WTC11 (cell line): ENCODE data around the gene ADAD2.

ENCODE experiments used
- CTCF ChIP-seq: fragments of 200-600 bp; IDR thresholded peaks from 2 replicates; pipeline ENCODE4 v1.8.0; 2022; ENCODE audit warnings: antibody characterized with exemption
- E2F4 ChIP-seq: sonication (generic); formaldehyde crosslinking; IDR thresholded peaks from 2 replicates; pipeline ENCODE4 v1.8.1; 2022; ENCODE audit warnings: low read depth, mild to moderate bottlenecking, moderate library complexity, missing genetic modification reagents, borderline replicate concordance
- E2F5 ChIP-seq: sonication (generic); formaldehyde crosslinking; IDR thresholded peaks from 2 replicates; pipeline ENCODE4 v1.8.1; 2022; ENCODE audit warnings: mild to moderate bottlenecking, moderate library complexity, missing genetic modification reagents
- ERG ChIP-seq: fragments of 250-450 bp; sonication (Bioruptor Pico); IDR thresholded peaks from 2 replicates; pipeline ENCODE4 v1.8.0; 2021; ENCODE audit warnings: mild to moderate bottlenecking
- FOXP4 ChIP-seq: sonication (generic); formaldehyde crosslinking; IDR thresholded peaks from 2 replicates; pipeline ENCODE4 v1.8.0; 2022; ENCODE audit warnings: mild to moderate bottlenecking, missing genetic modification reagents
- JUN ChIP-seq: sonication (generic); formaldehyde crosslinking; IDR thresholded peaks from 2 replicates; pipeline ENCODE4 v1.8.0; 2023; ENCODE audit warnings: mild to moderate bottlenecking, missing genetic modification reagents
- NR3C1 ChIP-seq: sonication (generic); formaldehyde crosslinking; conservative IDR thresholded peaks from 2 replicates; pipeline ENCODE4 v1.8.1; 2023; ENCODE audit warnings: low read depth, mild to moderate bottlenecking, missing genetic modification reagents
- PRDM15 ChIP-seq: sonication (generic); formaldehyde crosslinking; IDR thresholded peaks from 2 replicates; pipeline ENCODE4 v1.8.0; 2022; ENCODE audit warnings: missing genetic modification reagents
- TCF7 ChIP-seq: sonication (generic); formaldehyde crosslinking; IDR thresholded peaks from 2 replicates; pipeline ENCODE4 v1.8.0; 2022; ENCODE audit warnings: mild to moderate bottlenecking, low read depth, missing genetic modification reagents, moderate library complexity
- ZNF532 ChIP-seq: fragments of 250-450 bp; sonication (Bioruptor Pico); IDR thresholded peaks from 2 replicates; pipeline ENCODE4 v1.9.0; 2021; ENCODE audit warnings: mild to moderate bottlenecking, borderline replicate concordance

- no peak for TF ChIP-seq CTCF
- no peak for TF ChIP-seq FOXP4 (CRISPR knock-in tag)
- TF ChIP-seq NR3C1 = no peak
- no peak for TF ChIP-seq ZNF532 (CRISPR knock-in tag)
- no peak for TF ChIP-seq TCF7 (CRISPR knock-in tag)
- no peak for TF ChIP-seq E2F5
- TF ChIP-seq E2F4 (CRISPR knock-in tag) = no peak
- TF ChIP-seq ERG = no peak
- no peak for TF ChIP-seq JUN (CRISPR knock-in tag)
- TF ChIP-seq PRDM15 (CRISPR knock-in tag) = no peak
These were observed 16.9 kb downstream of the ADAD2 start for GRCh38 chr16:84207879-84208278.
